Calu3 (cell line): ENCODE data around the gene HNRNPA0. TPM values are rescaled to one million over a fixed set of nuclear protein-coding genes. Genes with fewer than 3 reads are reported as not detected.

Source experiments
- BruUV-seq: library from RNA; stranded (reverse); fragments of 400-500 nt; replicated peaks from 2 replicates; lab custom pipeline; 2021; lab: Mats Ljungman, UMichigan
- CTCF ChIA-PET: fragments of 300-600 bp; sonication (Branson Sonifier 250); formaldehyde crosslinking; loops from one replicate; lab custom pipeline; 2022; ENCODE audit warnings: antibody characterized with exemption; lab: Charles Lee
- DNase-seq: peaks from one replicate; pipeline ENCODE4 v3.0.0; 2022
- H3K27ac Mint-ChIP-seq: one replicate; pipeline ENCODE4 v1.8.0; 2022; ENCODE audit warnings: mixed read lengths; ENCODE audit not compliant: unreplicated experiment
- H3K27me3 Mint-ChIP-seq: one replicate; pipeline ENCODE4 v1.8.0; 2022; ENCODE audit warnings: mixed read lengths; ENCODE audit not compliant: unreplicated experiment
- H3K36me3 Mint-ChIP-seq: one replicate; pipeline ENCODE4 v1.8.0; 2022; ENCODE audit warnings: mild to moderate bottlenecking, moderate library complexity, mixed read lengths; ENCODE audit not compliant: insufficient read depth, unreplicated experiment
- H3K4me1 Mint-ChIP-seq: one replicate; pipeline ENCODE4 v1.8.0; 2022; ENCODE audit warnings: mild to moderate bottlenecking, low read depth, mixed read lengths; ENCODE audit not compliant: unreplicated experiment
- H3K4me3 Mint-ChIP-seq: one replicate; pipeline ENCODE4 v1.8.0; 2022; ENCODE audit warnings: mild to moderate bottlenecking, low read depth, moderate library complexity, mixed read lengths; ENCODE audit not compliant: unreplicated experiment
- H3K9me3 Mint-ChIP-seq: one replicate; pipeline ENCODE4 v1.8.0; 2022; ENCODE audit warnings: low read depth, mixed read lengths; ENCODE audit not compliant: unreplicated experiment
- intact Hi-C: fragments of 100-400 bp; cut with micrococcal nuclease; formaldehyde crosslinking; loops from one replicate; pipeline ENCODE4 v1.10.0; 2022; ENCODE audit not compliant: unreplicated experiment
- total RNA-seq: library from RNA; stranded (reverse); gene quantifications from 2 replicates; pipeline ENCODE4 v1.2.3, GENCODE V29; 2022
- TF ChIP-seq, protein P1 (sequence below): fragments of 200-600 bp; IDR thresholded peaks from one replicate; pipeline ENCODE4 v1.8.0; 2022; ENCODE audit warnings: antibody characterized with exemption; ENCODE audit not compliant: unreplicated experiment

The HNRNPA0 gene
- total RNA-seq, 1 experiment from 2014 or later: 42.3 TPM

DNA sequence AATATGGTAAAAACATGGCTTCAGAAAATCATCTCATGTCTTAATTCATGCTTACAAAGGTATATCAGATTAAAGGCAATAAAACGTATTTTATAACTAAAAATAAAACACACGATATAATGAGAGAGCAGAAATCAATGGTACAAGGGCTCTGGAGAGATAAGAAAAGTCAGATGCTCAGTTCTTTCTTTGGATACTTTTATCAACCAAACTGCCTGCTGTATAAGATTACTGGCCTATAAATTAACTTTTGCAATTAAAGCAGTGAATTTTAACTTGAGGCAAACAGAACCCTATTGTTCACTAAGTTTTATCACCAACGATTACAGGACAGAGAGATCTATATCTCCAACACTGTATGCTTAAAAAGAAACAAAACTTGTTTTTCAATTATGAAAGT is 42.1 kb upstream of the HNRNPA0 start:
- TF ChIP-seq, protein P1, sequence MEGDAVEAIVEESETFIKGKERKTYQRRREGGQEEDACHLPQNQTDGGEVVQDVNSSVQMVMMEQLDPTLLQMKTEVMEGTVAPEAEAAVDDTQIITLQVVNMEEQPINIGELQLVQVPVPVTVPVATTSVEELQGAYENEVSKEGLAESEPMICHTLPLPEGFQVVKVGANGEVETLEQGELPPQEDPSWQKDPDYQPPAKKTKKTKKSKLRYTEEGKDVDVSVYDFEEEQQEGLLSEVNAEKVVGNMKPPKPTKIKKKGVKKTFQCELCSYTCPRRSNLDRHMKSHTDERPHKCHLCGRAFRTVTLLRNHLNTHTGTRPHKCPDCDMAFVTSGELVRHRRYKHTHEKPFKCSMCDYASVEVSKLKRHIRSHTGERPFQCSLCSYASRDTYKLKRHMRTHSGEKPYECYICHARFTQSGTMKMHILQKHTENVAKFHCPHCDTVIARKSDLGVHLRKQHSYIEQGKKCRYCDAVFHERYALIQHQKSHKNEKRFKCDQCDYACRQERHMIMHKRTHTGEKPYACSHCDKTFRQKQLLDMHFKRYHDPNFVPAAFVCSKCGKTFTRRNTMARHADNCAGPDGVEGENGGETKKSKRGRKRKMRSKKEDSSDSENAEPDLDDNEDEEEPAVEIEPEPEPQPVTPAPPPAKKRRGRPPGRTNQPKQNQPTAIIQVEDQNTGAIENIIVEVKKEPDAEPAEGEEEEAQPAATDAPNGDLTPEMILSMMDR: no peak
- Mint-ChIP-seq H3K36me3 (peaks cover 5% of the 10 kb centered on the region), H3K27ac (no peak overlapping the region), H3K27me3 (no peaks in the 10 kb centered on the region), H3K4me3 (no peak overlapping the region), H3K9me3 (no peaks in the 10 kb centered on the region), H3K4me1 (peaks cover 32% of the 10 kb centered on the region)
- no peak for DNase-seq
- CTCF ChIA-PET: no interaction called here
- intact Hi-C loops: no loop called here
- BruUV-seq: no TSS peak

DNA sequence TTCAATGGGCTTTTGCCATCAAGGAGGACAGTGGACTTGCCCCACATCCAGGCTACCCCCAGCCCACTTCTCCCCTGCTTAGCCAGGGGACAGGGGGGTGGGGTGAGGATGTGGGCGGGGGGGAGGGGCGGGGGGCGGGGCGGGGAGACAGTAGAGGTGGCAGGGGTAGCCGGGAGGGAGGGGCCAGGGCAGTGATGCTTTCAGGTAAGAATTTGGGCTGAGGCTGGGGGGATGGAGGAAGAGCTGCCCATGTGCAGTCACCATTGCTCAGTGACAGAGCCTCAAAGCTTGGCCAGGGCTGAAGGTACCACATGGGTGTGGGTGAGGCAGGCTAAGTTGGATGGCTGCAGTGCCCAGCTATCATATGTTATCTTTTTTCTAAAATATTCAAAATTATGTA is 40.7 kb upstream of the HNRNPA0 start:
- no peak overlapping the region for H3K4me3 Mint-ChIP-seq
- CTCF ChIA-PET: interaction anchor here (1.3 kb wide), 1 partner anchor 16 kb away, joined by 3 read pairs; no protein-coding TSS in a partner anchor

DNA sequence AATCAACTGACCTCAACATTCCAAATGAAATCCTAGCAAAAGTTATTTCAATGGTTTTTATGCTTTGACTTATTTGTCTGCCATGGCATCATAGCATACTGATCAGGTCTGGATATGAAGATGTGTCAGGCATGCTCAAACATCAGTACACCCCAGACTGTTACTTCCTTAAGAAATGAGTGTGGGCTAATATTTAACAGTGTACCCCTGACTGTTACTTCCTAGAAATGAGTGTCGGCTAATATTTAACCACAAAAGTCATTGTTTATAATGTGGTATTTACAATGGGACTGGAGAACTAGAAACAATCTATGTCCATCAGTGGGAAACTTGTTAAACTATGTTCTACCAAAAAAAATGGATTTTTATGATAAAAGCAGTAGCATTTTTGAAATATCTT is 38.1 kb upstream of the HNRNPA0 start:
- H3K27me3 Mint-ChIP-seq: no peaks in the 10 kb centered on the region
- peaks cover 5% of the 10 kb centered on the region for H3K36me3 Mint-ChIP-seq
- CTCF ChIA-PET: no interaction called here
- BruUV-seq: no TSS peak
- TF ChIP-seq, protein P1: no peak
- no peak overlapping the region for H3K27ac Mint-ChIP-seq
- intact Hi-C loops: no loop called here
- H3K4me1 Mint-ChIP-seq: peaks cover 43% of the 10 kb centered on the region
- H3K4me3 Mint-ChIP-seq: no peak overlapping the region
- no peaks in the 10 kb centered on the region for H3K9me3 Mint-ChIP-seq
- DNase-seq: no peak

More for the DNA sequence above, 40.7 kb upstream of the HNRNPA0 start:
- BruUV-seq: no TSS peak
- Mint-ChIP-seq H3K9me3 (no peaks in the 10 kb centered on the region), H3K27me3 (no peaks in the 10 kb centered on the region), H3K27ac (no peak overlapping the region), H3K4me1 (peaks cover 43% of the 10 kb centered on the region), H3K36me3 (peaks cover 5% of the 10 kb centered on the region)
- DNase-seq: no peak
- intact Hi-C loops: no loop called here
- TF ChIP-seq, protein P1: no peak

DNA sequence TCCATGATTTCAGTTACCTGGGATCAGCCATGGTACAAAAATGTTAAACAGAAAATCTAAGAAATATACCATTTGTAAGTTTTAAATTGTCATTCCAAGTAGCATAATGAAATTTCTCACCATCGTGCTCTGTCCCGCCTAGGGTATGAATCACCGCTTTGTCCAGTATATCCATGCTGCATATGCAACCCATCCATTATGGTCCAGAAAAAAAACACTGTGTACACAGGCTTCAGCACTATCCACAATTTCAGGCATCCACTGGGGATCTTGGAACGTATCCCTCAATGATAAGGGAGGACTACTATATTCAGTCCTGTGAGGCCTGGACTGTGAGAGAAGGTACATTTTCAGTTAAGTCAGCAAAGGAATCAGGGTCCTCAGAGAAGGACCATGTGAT is 37.6 kb upstream of the HNRNPA0 start:
- no peaks in the 10 kb centered on the region for H3K9me3 Mint-ChIP-seq
- H3K27ac Mint-ChIP-seq: no peak overlapping the region
- TF ChIP-seq, protein P1: no peak
- peaks cover 5% of the 10 kb centered on the region for H3K36me3 Mint-ChIP-seq
- H3K4me3 Mint-ChIP-seq: no peak overlapping the region
- BruUV-seq: no TSS peak
- H3K27me3 Mint-ChIP-seq: no peaks in the 10 kb centered on the region
- no peak for DNase-seq
- intact Hi-C loops: no loop called here
- CTCF ChIA-PET: no interaction called here
- H3K4me1 Mint-ChIP-seq: peaks cover 43% of the 10 kb centered on the region
